Measurements from ENCODE around the gene SNX1. TPM values are rescaled to one million over a fixed set of nuclear protein-coding genes. Genes with fewer than 3 reads are reported as not detected.

SNX1 gene
- total RNA-seq, 1 donor from 2014 or later: 33.8 TPM

DNA sequence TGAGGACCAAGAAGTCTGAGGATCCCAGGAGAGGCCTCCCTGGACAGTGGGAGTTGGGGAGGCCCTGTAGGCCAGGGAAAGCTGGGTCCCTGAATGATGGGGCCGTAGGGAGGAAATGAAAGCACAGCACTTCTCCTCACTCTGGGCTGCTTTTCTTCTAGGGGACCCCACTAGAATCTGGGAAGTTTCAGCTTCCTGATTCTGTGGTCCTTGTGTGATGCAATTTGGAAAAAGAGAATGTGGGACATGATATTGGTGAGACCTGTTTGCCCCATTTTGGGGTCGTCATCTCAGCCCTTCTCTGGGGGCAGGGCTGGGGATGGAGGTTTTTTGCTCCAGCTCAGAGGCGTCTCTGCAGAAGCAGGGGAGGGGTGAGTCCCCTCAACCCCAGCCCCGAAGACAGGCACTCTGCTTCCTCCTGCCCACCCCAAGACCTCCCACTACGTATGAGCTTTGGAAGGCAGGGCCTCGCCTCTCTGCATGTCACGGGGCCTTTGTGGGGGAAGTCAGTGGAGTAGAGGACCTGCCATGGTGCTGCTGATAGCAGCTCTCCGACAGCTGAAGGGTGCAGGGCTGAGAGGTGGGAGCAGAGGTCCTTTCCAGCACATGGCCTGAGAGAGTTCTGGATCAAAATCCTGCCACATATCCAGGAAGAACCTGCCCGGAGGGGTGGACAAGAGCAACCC, 54.3 kb downstream of the SNX1 start:
- no peak overlapping the region for H3K4me3 ChIP-seq
- no peaks in the 10 kb centered on the region for H3K9me3 ChIP-seq
- intact Hi-C loops (cut with DNase I): no loop called here
- H3K27me3 ChIP-seq: peaks cover 17% of the 10 kb centered on the region
- H3K4me1 ChIP-seq: peaks cover 11 to 26% of the 10 kb centered on the region in 2 donors
- DNase-seq (ENCODE audit: low spot score in 2 of 2): no peak
- TF ChIP-seq, protein P1, sequence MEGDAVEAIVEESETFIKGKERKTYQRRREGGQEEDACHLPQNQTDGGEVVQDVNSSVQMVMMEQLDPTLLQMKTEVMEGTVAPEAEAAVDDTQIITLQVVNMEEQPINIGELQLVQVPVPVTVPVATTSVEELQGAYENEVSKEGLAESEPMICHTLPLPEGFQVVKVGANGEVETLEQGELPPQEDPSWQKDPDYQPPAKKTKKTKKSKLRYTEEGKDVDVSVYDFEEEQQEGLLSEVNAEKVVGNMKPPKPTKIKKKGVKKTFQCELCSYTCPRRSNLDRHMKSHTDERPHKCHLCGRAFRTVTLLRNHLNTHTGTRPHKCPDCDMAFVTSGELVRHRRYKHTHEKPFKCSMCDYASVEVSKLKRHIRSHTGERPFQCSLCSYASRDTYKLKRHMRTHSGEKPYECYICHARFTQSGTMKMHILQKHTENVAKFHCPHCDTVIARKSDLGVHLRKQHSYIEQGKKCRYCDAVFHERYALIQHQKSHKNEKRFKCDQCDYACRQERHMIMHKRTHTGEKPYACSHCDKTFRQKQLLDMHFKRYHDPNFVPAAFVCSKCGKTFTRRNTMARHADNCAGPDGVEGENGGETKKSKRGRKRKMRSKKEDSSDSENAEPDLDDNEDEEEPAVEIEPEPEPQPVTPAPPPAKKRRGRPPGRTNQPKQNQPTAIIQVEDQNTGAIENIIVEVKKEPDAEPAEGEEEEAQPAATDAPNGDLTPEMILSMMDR (IDR thresholded peaks at IDR 0.05): no peak
- peaks cover 14 to 22% of the 10 kb centered on the region in 2 donors for H3K36me3 ChIP-seq
- H3K27ac ChIP-seq: no peak overlapping the region

DNA sequence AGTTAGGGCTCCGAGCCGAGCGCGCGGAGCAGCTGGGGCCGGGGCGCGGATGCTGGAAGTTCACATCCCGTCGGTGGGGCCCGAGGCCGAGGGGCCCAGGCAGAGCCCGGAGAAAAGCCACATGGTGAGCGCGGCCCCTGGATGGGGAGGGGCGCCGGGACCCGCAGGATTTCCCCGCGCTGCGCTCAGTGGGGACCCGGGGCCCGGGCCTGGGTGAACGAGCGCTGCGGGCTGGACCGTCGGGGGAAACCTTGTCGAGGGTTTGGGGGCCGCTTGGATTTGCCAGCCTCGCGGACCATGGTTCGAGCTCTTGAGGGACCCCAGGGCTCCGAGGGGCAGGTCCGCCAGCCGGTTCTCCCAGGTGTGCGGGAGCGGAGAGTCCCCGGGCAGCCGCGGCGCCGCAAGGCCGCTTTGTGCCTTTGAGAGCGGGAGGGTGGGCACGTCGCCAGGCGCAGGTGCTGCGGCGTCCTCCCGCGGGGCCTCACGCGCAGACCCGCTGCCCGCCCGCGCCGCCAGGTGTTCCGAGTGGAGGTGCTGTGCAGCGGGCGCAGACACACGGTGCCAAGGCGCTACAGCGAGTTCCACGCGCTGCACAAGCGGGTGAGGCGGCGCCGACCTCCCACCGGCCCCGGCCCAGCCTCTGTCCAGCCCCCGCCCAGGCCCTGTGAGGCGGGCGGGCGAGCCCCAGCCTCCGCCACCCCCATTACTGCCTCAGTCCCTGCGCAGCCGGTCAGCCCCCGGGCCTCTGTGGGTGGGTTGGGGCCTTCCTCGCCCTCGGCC, 56.1 kb downstream of the SNX1 start, which contains the start of gene SNX22:
SNX22 (plus strand) TSS at position 5 of the 780 bp plus-strand sequence; CDS start at position 50, 45 bp downstream.
- H3K27me3 ChIP-seq: peaks cover 17% of the 10 kb centered on the region
- TF ChIP-seq, protein P1 (IDR thresholded peaks at IDR 0.05): no peak

DNA sequence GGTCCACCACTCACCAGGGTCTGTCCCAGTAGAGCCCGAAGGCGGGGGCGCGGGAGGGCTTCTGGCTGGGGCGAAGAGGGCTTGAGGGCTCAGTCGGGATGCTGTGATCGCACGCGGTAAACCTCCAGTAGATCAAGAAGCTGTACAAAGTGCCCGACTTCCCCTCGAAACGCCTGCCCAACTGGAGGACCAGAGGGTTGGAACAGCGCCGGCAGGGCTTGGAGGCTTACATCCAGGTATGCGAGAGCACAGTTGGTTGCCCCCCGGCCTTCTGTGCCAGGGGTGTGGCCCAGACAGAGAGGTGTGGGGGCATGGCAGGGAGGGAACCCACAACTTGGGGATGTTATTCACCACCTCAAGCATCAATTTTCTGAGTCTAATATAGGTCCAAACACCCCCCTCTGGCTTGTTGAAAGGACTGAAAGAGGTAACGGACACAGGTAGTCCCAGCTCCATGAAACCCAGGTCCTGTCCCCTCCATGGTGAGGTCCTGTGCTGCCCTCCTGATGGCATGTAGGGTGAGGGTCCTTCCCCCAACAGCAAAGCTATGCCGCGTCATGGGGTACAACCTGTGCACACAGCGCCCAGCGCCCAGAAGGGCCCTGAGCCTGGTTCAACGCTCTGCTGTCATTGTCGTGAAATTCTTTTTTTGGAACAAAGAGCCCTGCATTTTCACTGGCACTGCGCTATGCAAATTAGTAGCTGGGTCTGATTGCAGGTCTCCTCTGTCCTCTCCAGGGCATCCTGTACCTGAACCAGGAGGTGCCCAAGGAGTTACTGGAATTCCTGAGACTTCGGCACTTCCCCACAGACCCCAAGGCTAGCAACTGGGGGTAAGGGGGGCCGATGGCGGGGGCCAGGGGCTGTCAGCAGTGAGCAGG, 57.0 kb downstream of the SNX1 start:
- no peak overlapping the region for H3K27ac ChIP-seq
- TF ChIP-seq, protein P1 (IDR thresholded peaks at IDR 0.05): no peak
- H3K4me1 ChIP-seq: peaks cover 11 to 26% of the 10 kb centered on the region in 2 donors
- peaks cover 17% of the 10 kb centered on the region for H3K27me3 ChIP-seq
- no peaks in the 10 kb centered on the region for H3K9me3 ChIP-seq
- H3K36me3 ChIP-seq: peaks cover 31 to 39% of the 10 kb centered on the region in 2 donors
- DNase-seq (ENCODE audit: low spot score in 2 of 2): no peak
- intact Hi-C loops (cut with DNase I): no loop called here
- H3K4me3 ChIP-seq: peak overlapping the region; percentile 43 to 59

More for the DNA sequence above, 56.1 kb downstream of the SNX1 start, which contains the start of gene SNX22:
- peak within 1 kb of the TSS; percentile 43 to 59 for H3K4me3 ChIP-seq
- intact Hi-C loops (cut with DNase I): no loop called here
- DNase-seq (ENCODE audit: low spot score in 2 of 2): no peak
- H3K27ac ChIP-seq: no peak within 1 kb of the TSS
- peaks cover 11 to 26% of the 10 kb centered on the region in 2 donors for H3K4me1 ChIP-seq
- no peaks in the 10 kb centered on the region for H3K9me3 ChIP-seq
- peaks cover 23 to 30% of the 10 kb centered on the region in 2 donors for H3K36me3 ChIP-seq

DNA sequence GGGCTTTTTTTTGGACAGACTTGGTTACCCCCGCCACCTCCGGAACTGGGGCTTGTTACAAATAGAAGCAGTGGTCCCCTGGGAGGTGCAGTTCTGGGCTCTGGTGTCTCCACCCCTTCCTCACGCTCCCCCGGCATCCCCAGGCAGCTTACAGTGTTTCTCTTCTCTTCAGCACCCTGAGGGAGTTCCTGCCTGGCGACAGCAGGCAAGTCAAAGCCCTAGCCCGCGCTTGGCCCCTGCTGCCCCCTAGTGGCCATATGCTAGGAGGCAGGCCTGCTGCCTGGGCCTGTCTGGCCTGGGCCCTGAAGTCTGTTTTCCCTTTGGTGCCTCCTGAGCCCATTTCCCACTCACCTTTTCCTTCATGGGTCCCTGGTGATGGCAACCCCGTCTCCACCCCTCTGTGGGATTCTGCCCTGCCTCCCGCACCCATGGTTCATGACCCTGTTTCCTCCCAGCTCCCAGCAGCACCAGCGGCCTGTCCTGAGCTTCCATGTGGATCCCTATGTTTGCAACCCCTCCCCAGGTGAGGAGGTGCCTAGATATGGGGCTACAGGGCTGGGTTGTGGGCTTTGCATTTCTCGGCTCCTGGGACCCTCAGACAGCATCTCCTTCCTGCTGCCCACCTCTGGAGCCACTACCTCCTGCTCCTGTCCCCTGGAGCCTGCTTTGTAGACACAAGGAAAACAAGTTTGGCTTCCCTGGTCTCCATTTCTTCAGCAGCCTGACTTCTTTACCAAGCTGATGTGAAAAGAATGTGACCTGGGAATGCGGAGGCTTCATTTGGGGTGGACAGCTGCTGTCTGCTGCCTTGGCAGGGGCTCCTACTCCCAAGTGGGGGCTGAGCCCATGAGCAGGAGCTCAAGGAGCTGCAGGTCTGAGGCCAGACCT, 57.9 kb downstream of the SNX1 start:
- peak; percentile 45 to 93 for DNase-seq (ENCODE audit: low spot score in 2 of 2)
- Histone ChIP-seq H3K27ac (peak overlapping the region in 1 of 2 donors; percentile 9), H3K4me1 (peaks cover 11 to 27% of the 10 kb centered on the region in 2 donors), H3K9me3 (no peaks in the 10 kb centered on the region), H3K27me3 (peaks cover 17% of the 10 kb centered on the region), H3K4me3 (peak overlapping the region in 1 of 2 donors; percentile 32), H3K36me3 (peaks cover 41 to 48% of the 10 kb centered on the region in 2 donors)
- intact Hi-C loops (cut with DNase I): no loop called here
- TF ChIP-seq, protein P1 (IDR thresholded peaks at IDR 0.05): peak; percentile 88 to 97 (median 96)

Measured in ascending aorta (tissue), 2 donors.